Measurements from ENCODE around the gene PCMTD2.
"Not testable (repeated sequence)": the region's sequence is repeated elsewhere in the genome, so short reads cannot be mapped to it uniquely, and the experiment has no call there.

PCMTD2 gene

GRCh38 chr20:64285579-64286446, 30.3 kb downstream of the PCMTD2 start:
- peak; percentile 71 to 72 for DNase-seq (ENCODE audit: low read depth in 1 of 2, low spot score in 1 of 2)

GRCh38 chr20:64286447-64287263, 31.1 kb downstream of the PCMTD2 start:
- DNase-seq (ENCODE audit: low read depth in 1 of 2, low spot score in 1 of 2) = not testable (repeated sequence)

GRCh38 chr20:64287264-64287590, 31.7 kb downstream of the PCMTD2 start:
- not testable (repeated sequence) for DNase-seq (ENCODE audit: low read depth in 1 of 2, low spot score in 1 of 2)

GRCh38 chr20:64292167-64292566, 36.6 kb downstream of the PCMTD2 start:
- not testable (repeated sequence) for DNase-seq (ENCODE audit: low read depth in 1 of 2, low spot score in 1 of 2)

GRCh38 chr20:64303086-64303485, 47.5 kb downstream of the PCMTD2 start:
- DNase-seq (ENCODE audit: low read depth in 1 of 2, low spot score in 1 of 2) = not testable (repeated sequence)

- DNase-seq (ENCODE audit: low read depth in 1 of 2, low spot score in 1 of 2) = not testable (repeated sequence)
Observed at GRCh38 chr20:64313761-64314160, 58.2 kb downstream of the PCMTD2 start.

GRCh38 chr20:64315381-64315780, 59.8 kb downstream of the PCMTD2 start:
- DNase-seq (ENCODE audit: low read depth in 1 of 2, low spot score in 1 of 2) = not testable (repeated sequence)

- DNase-seq (ENCODE audit: low read depth in 1 of 2, low spot score in 1 of 2) = not testable (repeated sequence)
Observed at GRCh38 chr20:64315884-64316283, 60.3 kb downstream of the PCMTD2 start.

- not testable (repeated sequence) for DNase-seq (ENCODE audit: low read depth in 1 of 2, low spot score in 1 of 2)
Observed at GRCh38 chr20:64316415-64317083, 61.0 kb downstream of the PCMTD2 start.

GRCh38 chr20:64317331-64317730, 61.8 kb downstream of the PCMTD2 start:
- DNase-seq (ENCODE audit: low read depth in 1 of 2, low spot score in 1 of 2) = not testable (repeated sequence)

- DNase-seq (ENCODE audit: low read depth in 1 of 2, low spot score in 1 of 2) = not testable (repeated sequence)
Observed at GRCh38 chr20:64318056-64318455, 62.5 kb downstream of the PCMTD2 start.

- DNase-seq (ENCODE audit: low read depth in 1 of 2, low spot score in 1 of 2) = not testable (repeated sequence)
Observed at GRCh38 chr20:64322031-64322789, 66.7 kb downstream of the PCMTD2 start.
